GM12878 (cell line): ENCODE measurements around the gene LEF1.

Experiments
- CEBPB ChIP-seq, 2 experiments: fragments of 150-350 bp in 1 of 2; IDR thresholded peaks; 2 replicates each; pipeline ENCODE4 v1.6.1; 2012 to 2014; ENCODE audit warnings: low read depth in 2 of 2, low read length in 2 of 2, borderline replicate concordance in 1 of 2, inconsistent platforms in 1 of 2
- CHD2 ChIP-seq: IDR thresholded peaks from 2 replicates; pipeline ENCODE4 v1.6.1; 2011; ENCODE audit warnings: low read depth, low read length, improper control_type of control experiment, borderline replicate concordance
- CTCF ChIP-seq, 3 experiments: IDR thresholded peaks in 2 of 3; conservative IDR thresholded peaks in 1 of 3; 2 replicates each; pipeline ENCODE4 v1.5.1; 2011; ENCODE audit warnings: low read depth in 3 of 3, low read length in 3 of 3, mild to moderate bottlenecking in 3 of 3, control low read depth in 2 of 3, moderate library complexity in 2 of 3, inconsistent platforms in 1 of 3, mixed read lengths in 1 of 3; ENCODE audit not compliant: control insufficient read depth in 2 of 3, insufficient read depth in 1 of 3; ENCODE audit errors: extremely low read depth in 1 of 3
- IKZF1 ChIP-seq: fragments of 450-650 bp; conservative IDR thresholded peaks from 2 replicates; pipeline ENCODE4 v1.6.1; 2017; ENCODE audit warnings: antibody characterized with exemption, mild to moderate bottlenecking
- MYC ChIP-seq: IDR thresholded peaks from 2 replicates; pipeline ENCODE4 v1.6.1; 2011; ENCODE audit warnings: mild to moderate bottlenecking, low read length, moderate library complexity, inconsistent platforms; ENCODE audit not compliant: insufficient read depth, insufficient replicate concordance, insufficient read length, severe bottlenecking
- PBX3 ChIP-seq: IDR thresholded peaks from 2 replicates; pipeline ENCODE4 v1.6.1; 2011; ENCODE audit warnings: mild to moderate bottlenecking, low read depth, low read length, moderate library complexity; ENCODE audit not compliant: insufficient replicate concordance
- POLR2A ChIP-seq: IDR thresholded peaks from 2 replicates; pipeline ENCODE4 v1.6.1; 2011; ENCODE audit warnings: low read depth, mild to moderate bottlenecking, low read length
- POLR2AphosphoS2 ChIP-seq: IDR thresholded peaks from 2 replicates; pipeline ENCODE4 v1.6.1; 2011; ENCODE audit warnings: low read depth, mild to moderate bottlenecking, low read length, improper control_type of control experiment, moderate library complexity
- POLR2AphosphoS5 ChIP-seq: IDR thresholded peaks from 2 replicates; pipeline ENCODE4 v1.6.1; 2011; ENCODE audit warnings: mild to moderate bottlenecking, low read length, inconsistent platforms
- RAD21 ChIP-seq: IDR thresholded peaks from 2 replicates; pipeline ENCODE4 v1.6.1; 2011; ENCODE audit warnings: mild to moderate bottlenecking, low read depth, low read length, moderate library complexity; ENCODE audit not compliant: insufficient read depth
- RAD51 ChIP-seq: fragments of 450-650 bp; IDR thresholded peaks from 2 replicates; pipeline ENCODE4 v1.6.1; 2016; ENCODE audit warnings: moderate library complexity, mild to moderate bottlenecking, inconsistent platforms
- RELA ChIP-seq: fragments of 450-650 bp; IDR thresholded peaks from 2 replicates; pipeline ENCODE4 v1.8.0; 2014; ENCODE audit warnings: borderline replicate concordance; ENCODE audit not compliant: partially characterized antibody
- REST ChIP-seq: IDR thresholded peaks from 2 replicates; pipeline ENCODE4 v1.6.1; 2012; ENCODE audit warnings: mild to moderate bottlenecking, low read depth, low read length
- SKIL ChIP-seq: fragments of 450-650 bp; IDR thresholded peaks from 2 replicates; pipeline ENCODE4 v1.6.1; 2017; ENCODE audit warnings: mild to moderate bottlenecking, low read depth, inconsistent platforms; ENCODE audit not compliant: poor library complexity, severe bottlenecking

GRCh38 chr4:108171339-108172230, 2.9 kb upstream of the LEF1 start:
- TF ChIP-seq RELA (no peak), POLR2AphosphoS2 (no peak), POLR2AphosphoS5 (no peak), IKZF1 (no peak), REST (no peak), CEBPB (IDR thresholded peaks at IDR 0.05; ENCODE audit: borderline replicate concordance in 1 of 2, low read depth in 2 of 2, low read length in 2 of 2) (no peak), CHD2 (no peak), MYC (no peak), POLR2A (no peak), CTCF (IDR thresholded peaks at IDR 0.05 in 2 of 3, conservative IDR thresholded peaks at IDR 0.05 in 1 of 3; ENCODE audit: control insufficient read depth in 2 of 3, extremely low read depth in 1 of 3, insufficient read depth in 1 of 3, low read depth in 3 of 3, low read length in 3 of 3) (no peak), PBX3 (no peak), RAD51 (no peak), RAD21 (no peak), SKIL (no peak)
